NCI-H2227 treated with DMSO at 0.1 percent for 48 hours (cell line): ENCODE data around the gene PRR23E.

Experiments used
- DNase-seq: peaks from one replicate; lab custom pipeline; 2025; lab: John Stamatoyannopoulos, UW

PRR23E gene

GRCh38 chr3:127209840-127210653, 17.1 kb downstream of the PRR23E start:
- DNase-seq = no peak

- no peak for DNase-seq
Measured at GRCh38 chr3:127210654-127210943, 17.7 kb downstream of the PRR23E start.

- no peak for DNase-seq
Measured at GRCh38 chr3:127211118-127212060, 18.5 kb downstream of the PRR23E start.

- DNase-seq = no peak
Measured at GRCh38 chr3:127212231-127212630, 19.3 kb downstream of the PRR23E start.

GRCh38 chr3:127212711-127213110, 19.8 kb downstream of the PRR23E start:
- no peak for DNase-seq

GRCh38 chr3:127213381-127213918, 20.5 kb downstream of the PRR23E start:
- no peak for DNase-seq

GRCh38 chr3:127214975-127215374, 22.0 kb downstream of the PRR23E start:
- no peak for DNase-seq

- no peak for DNase-seq
Measured at GRCh38 chr3:127215714-127216414, 22.9 kb downstream of the PRR23E start.

GRCh38 chr3:127216415-127217261, 23.7 kb downstream of the PRR23E start:
- no peak for DNase-seq

- no peak for DNase-seq
Measured at GRCh38 chr3:127217596-127218453, 24.9 kb downstream of the PRR23E start.

GRCh38 chr3:127218454-127218922, 25.6 kb downstream of the PRR23E start:
- DNase-seq = no peak

GRCh38 chr3:127220497-127220896, 27.6 kb downstream of the PRR23E start:
- DNase-seq = no peak

GRCh38 chr3:127221037-127221436, 28.1 kb downstream of the PRR23E start:
- DNase-seq = no peak

GRCh38 chr3:127221446-127222035, 28.6 kb downstream of the PRR23E start:
- no peak for DNase-seq

GRCh38 chr3:127222163-127222562, 29.2 kb downstream of the PRR23E start:
- DNase-seq = no peak

GRCh38 chr3:127222664-127223063, 29.7 kb downstream of the PRR23E start:
- no peak for DNase-seq

- DNase-seq = no peak
Measured at GRCh38 chr3:127224118-127224517, 31.2 kb downstream of the PRR23E start.

- no peak for DNase-seq
Measured at GRCh38 chr3:127226457-127226856, 33.5 kb downstream of the PRR23E start.

- no peak for DNase-seq
Measured at GRCh38 chr3:127226946-127227842, 34.3 kb downstream of the PRR23E start.
